Measurements from ENCODE around the gene TSHZ2. TPM values are rescaled to one million over a fixed set of nuclear protein-coding genes. Genes with fewer than 3 reads are reported as not detected.

Gene TSHZ2
- total RNA-seq, 1 experiment from 2014 or later: 0.07 TPM

- no peak overlapping the region for H4K8ac ChIP-seq (replicated peaks; ENCODE audit: insufficient read length, low read depth, low read length)
- H3K9me3 Mint-ChIP-seq: no peaks in the 10 kb centered on the region
- H4K20me1 ChIP-seq (ENCODE audit: control insufficient read depth, insufficient read depth, insufficient read length): no peaks in the 10 kb centered on the region
- no peaks in the 10 kb centered on the region for H3K79me2 ChIP-seq (ENCODE audit: insufficient read depth, low read length)
- H2BK15ac ChIP-seq (ENCODE audit: low read depth, low read length): no peak overlapping the region
- no peaks in the 10 kb centered on the region for H3K36me3 Mint-ChIP-seq (ENCODE audit: insufficient read depth in 1 of 3, low read depth in 3 of 3)
- no peak overlapping the region for H2AK5ac ChIP-seq (ENCODE audit: insufficient read length, low read length)
- H2BK12ac ChIP-seq (ENCODE audit: insufficient read length, low read depth, low read length): no peak overlapping the region
- H3K27me3 Mint-ChIP-seq (ENCODE audit: low read depth): no peaks in the 10 kb centered on the region; the same call in none of the 2 replicates
- no peaks in the 10 kb centered on the region for H3K4me1 ChIP-seq (ENCODE audit: insufficient read depth, low read length)
- H3K4ac ChIP-seq (ENCODE audit: low read depth, low read length): no peak overlapping the region
- no peak overlapping the region for H2BK20ac ChIP-seq (ENCODE audit: low read depth, low read length, poor library complexity, severe bottlenecking)
- no peaks in the 10 kb centered on the region for H3K79me1 ChIP-seq (ENCODE audit: insufficient read depth, low read depth, low read length, poor library complexity, severe bottlenecking)
- H4K91ac ChIP-seq (ENCODE audit: insufficient read length, low read depth, low read length): no peak overlapping the region
- no peak overlapping the region for H3K14ac ChIP-seq (ENCODE audit: insufficient read depth, low read length)
- no peak overlapping the region; a peak in 1 of 7 replicates for H3K27ac Mint-ChIP-seq
- no peaks in the 10 kb centered on the region for H3K27me3 ChIP-seq (ENCODE audit: insufficient read depth, low read length)
- H3K9ac ChIP-seq (ENCODE audit: extremely low read depth, insufficient read length, low read length): no peak overlapping the region
- no peak overlapping the region for H2AFZ ChIP-seq (ENCODE audit: low read length)
- peaks cover 3 to 7% of the 10 kb centered on the region in 2 experiments for H3K4me1 Mint-ChIP-seq
- H4K5ac ChIP-seq (ENCODE audit: insufficient read length, low read depth, low read length): no peak overlapping the region
- no peak overlapping the region for H3K4me2 ChIP-seq (ENCODE audit: insufficient read depth, insufficient read length, low read length)
- no peak overlapping the region for H3K4me3 Mint-ChIP-seq
- no peak overlapping the region for H3K56ac ChIP-seq (ENCODE audit: insufficient read length, low read depth, low read length)
- no peaks in the 10 kb centered on the region for H3K9me3 ChIP-seq (ENCODE audit: control insufficient read depth, low read depth, low read length)
- H3K23ac ChIP-seq (ENCODE audit: insufficient read length, low read depth, low read length): no peak overlapping the region
- WGBS (ENCODE audit: extremely low coverage, insufficient read length, low lambda C conversion rate): no CpG with 5 or more reads among the region's 6 CpGs
- no peak for TF ChIP-seq CTCF (conservative IDR thresholded peaks at IDR 0.05)
- H2BK5ac ChIP-seq (ENCODE audit: insufficient read length, low read length): no peak overlapping the region
- H2BK120ac ChIP-seq (ENCODE audit: low read depth, low read length, poor library complexity, severe bottlenecking): no peak overlapping the region
- no peak for DNase-seq
- no peak overlapping the region for H3K18ac ChIP-seq (ENCODE audit: insufficient read length, low read depth, low read length)
- no peak overlapping the region for H3T11ph ChIP-seq (ENCODE audit: low read length)
- no peaks in the 10 kb centered on the region for H3K23me2 ChIP-seq (ENCODE audit: insufficient read length, low read depth, low read length, poor library complexity, severe bottlenecking)
- no peak overlapping the region for H3K27ac ChIP-seq (ENCODE audit: insufficient read length, low read depth, low read length)
These were observed 211.0 kb downstream of the TSHZ2 start for GRCh38 chr20:53183181-53183580.

All from H9 (cell line).